HTR-8/SVneo (cell line): ENCODE results near the gene PGAM2.
A peak's percentile ranks its signal among the peaks of the same experiment; 100 is the strongest.
"Not testable (repeated sequence)": the region's sequence is repeated elsewhere in the genome, so short reads cannot be mapped to it uniquely, and the experiment has no call there.

Experiments
- DNase-seq: peaks from one replicate; pipeline ENCODE4 v3.0.0; 2011; ENCODE audit warnings: low spot score, mixed read lengths; ENCODE audit not compliant: insufficient read length
- FAIRE-seq: peaks from 2 replicates; lab custom pipeline; 2011; peaks lifted over from hg19 to GRCh38; lab: Jason Lieb, UNC

PGAM2 gene

GRCh38 chr7:44056681-44057080 is 8.7 kb downstream of the PGAM2 start:
- DNase-seq (no peak), FAIRE-seq (no peak)

GRCh38 chr7:44052771-44053365 is 12.5 kb downstream of the PGAM2 start:
- FAIRE-seq (no peak), DNase-seq (no peak)

- DNase-seq (no peak), FAIRE-seq (no peak)
Measured at GRCh38 chr7:44051611-44052220, 13.7 kb downstream of the PGAM2 start.

GRCh38 chr7:44050915-44051560 is 14.3 kb downstream of the PGAM2 start:
- DNase-seq (no peak), FAIRE-seq (no peak)

- FAIRE-seq (no peak), DNase-seq (no peak)
Measured at GRCh38 chr7:44050121-44050914, 15.0 kb downstream of the PGAM2 start.

- FAIRE-seq = no peak
Measured at GRCh38 chr7:44048031-44048795, 17.2 kb downstream of the PGAM2 start.

GRCh38 chr7:44046321-44047061 is 18.9 kb downstream of the PGAM2 start:
- no peak for DNase-seq
- FAIRE-seq = no peak

More at GRCh38 chr7:44048031-44048795, 17.2 kb downstream of the PGAM2 start:
- no peak for DNase-seq

- DNase-seq = no peak
Measured at GRCh38 chr7:44045226-44046014, 19.9 kb downstream of the PGAM2 start.

GRCh38 chr7:44044315-44045225 is 20.8 kb downstream of the PGAM2 start, which contains the start of gene DBNL:
Gene DBNL, plus strand, starts transcription at chr7:44044702. Its CDS starts 36 bp downstream, at chr7:44044738.
- peak; percentile 38 for FAIRE-seq

More at GRCh38 chr7:44045226-44046014, 19.9 kb downstream of the PGAM2 start:
- FAIRE-seq = no peak

GRCh38 chr7:44043902-44044301 is 21.5 kb downstream of the PGAM2 start:
- FAIRE-seq = no peak
- no peak for DNase-seq

More at GRCh38 chr7:44044315-44045225, 20.8 kb downstream of the PGAM2 start, which contains the start of gene DBNL:
- peak; percentile 93 for DNase-seq

- FAIRE-seq (no peak), DNase-seq (no peak)
Measured at GRCh38 chr7:44042221-44042620, 23.1 kb downstream of the PGAM2 start.

GRCh38 chr7:44040493-44040891 is 24.9 kb downstream of the PGAM2 start:
- DNase-seq, FAIRE-seq: not testable (repeated sequence)

- not testable (repeated sequence) for DNase-seq, FAIRE-seq
Measured at GRCh38 chr7:44039800-44040492, 25.4 kb downstream of the PGAM2 start.

- DNase-seq, FAIRE-seq: not testable (repeated sequence)
Measured at GRCh38 chr7:44038961-44039558, 26.3 kb downstream of the PGAM2 start.

- FAIRE-seq, DNase-seq: not testable (repeated sequence)
Measured at GRCh38 chr7:44038553-44038952, 26.8 kb downstream of the PGAM2 start.

- not testable (repeated sequence) for FAIRE-seq, DNase-seq
Measured at GRCh38 chr7:44037951-44038350, 27.4 kb downstream of the PGAM2 start.
